ENCODE data around the gene NPHP4.

Gene NPHP4

DNA sequence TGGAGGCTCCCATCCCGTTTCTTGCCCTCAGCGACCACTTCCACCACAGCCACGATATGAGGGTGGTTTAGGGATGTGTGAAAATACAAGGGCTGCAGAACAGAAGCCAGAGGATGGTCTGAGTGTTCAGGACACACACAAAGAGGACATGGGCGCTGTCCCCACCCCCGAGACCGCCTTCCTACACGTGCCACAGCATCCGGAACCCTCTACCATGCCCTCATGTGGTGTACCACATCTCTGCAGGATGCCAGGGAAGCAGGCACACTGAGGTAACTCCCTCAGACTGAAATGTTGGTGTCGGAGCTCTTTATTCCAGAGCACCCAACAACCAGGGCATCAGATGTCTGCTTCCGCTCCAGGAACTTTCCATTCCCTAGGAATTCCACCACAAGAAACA, 23.1 kb downstream of the NPHP4 start:
- no peak for DNase-seq

GRCh38 chr1:5968161-5968736, 24.0 kb downstream of the NPHP4 start:
- DNase-seq: no peak

DNA sequence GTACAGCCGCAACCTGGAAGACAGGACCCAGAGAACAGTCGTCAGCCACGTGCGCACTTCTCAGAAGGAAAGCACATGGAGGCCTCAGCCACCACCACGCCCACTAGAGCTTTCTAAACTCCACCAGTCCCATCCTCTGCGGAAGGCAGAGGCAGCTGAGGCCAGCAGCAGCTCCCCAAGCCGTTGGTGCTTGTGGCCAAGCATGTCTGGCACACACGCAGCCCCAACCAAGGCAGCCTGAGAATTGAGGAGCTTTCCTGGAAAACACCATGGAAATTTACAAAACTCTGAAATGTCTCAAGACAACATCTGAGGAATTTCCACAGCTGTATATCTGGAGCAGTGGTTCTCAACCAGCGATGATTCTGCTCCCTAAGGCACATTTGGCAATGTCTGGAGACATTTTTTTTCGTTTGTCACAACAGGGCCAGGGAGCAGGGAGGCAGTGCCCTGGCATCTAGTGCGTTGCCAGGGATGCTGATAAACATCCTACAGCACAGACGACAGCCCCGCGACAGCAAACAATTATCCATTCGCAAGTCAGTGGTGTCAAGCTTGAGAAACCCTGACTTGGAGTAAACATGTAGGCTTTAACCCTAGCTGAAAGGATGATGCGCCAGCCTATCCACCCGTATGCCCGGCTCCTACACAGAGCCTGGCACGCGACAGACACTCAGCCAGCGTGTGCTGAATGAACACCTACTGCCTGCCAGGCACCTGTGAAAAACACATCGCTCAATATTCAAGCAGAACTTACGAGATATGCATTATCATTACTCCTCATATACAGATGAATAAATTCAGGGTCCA, 24.7 kb downstream of the NPHP4 start:
- no peak for DNase-seq

DNA sequence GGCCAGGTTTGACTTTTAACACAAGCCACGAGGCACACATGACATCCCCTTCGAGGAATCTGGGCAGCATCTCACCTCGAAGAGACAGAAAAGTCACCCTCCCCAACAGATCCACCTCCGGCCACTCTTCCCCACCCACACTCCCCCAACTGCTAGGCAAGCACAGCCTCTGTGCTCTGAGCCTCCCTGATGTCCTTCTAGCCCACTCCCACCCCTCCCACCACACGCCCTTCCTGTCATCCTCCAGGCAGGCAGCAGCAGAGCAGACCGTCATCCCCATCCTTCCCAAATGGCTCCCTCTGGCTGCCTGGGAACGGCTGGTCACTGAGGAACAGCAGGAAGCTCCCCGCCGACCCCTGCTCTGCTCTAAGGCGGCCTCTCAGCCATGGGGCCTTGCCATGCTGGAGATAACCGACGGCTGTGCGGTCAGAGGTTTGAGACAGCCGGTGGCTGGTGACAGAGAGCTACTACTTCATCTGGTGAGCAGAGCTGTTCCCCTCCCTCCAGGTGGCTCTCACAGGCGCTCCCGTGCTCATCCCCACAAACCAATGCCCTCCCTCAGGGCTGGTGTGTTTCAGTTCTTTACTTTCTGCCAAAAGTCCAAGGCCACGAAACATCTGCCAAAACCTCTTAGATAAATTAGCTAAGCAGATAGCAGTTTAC, 25.6 kb downstream of the NPHP4 start:
- DNase-seq: no peak

DNA sequence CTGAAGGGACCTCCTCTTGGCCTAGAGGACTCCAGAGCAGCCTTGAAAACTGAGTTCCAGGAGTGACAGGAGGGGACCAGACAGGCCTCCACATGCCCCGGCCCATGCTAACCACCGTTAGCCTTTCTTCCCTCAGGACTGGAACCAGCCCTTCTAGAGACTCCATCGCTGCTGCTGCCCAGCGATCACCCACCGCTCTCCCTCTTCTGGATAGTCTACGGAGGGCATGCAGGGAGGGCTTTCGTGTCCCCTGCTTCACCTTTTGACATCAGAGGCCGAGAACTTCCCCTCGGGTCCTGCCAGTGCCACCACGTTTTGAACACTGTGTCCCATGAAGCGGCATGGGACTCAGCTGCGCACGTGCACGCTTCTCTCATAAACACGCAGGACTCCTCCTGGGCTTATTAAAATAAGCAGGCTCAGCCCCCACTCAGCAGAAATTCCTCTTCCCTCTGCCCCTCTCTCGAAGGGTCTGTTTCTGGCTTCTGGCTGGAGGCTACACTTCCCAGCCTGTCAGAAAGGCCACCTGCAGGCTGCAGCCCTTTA, 26.6 kb downstream of the NPHP4 start:
- DNase-seq: no peak

- no peak for DNase-seq
These were observed 29.7 kb downstream of the NPHP4 start for GRCh38 chr1:5962265-5963105.

- DNase-seq: no peak
These were observed 30.6 kb downstream of the NPHP4 start for GRCh38 chr1:5961601-5962000.

- no peak for DNase-seq
These were observed 31.9 kb downstream of the NPHP4 start for GRCh38 chr1:5960336-5960735.

DNA sequence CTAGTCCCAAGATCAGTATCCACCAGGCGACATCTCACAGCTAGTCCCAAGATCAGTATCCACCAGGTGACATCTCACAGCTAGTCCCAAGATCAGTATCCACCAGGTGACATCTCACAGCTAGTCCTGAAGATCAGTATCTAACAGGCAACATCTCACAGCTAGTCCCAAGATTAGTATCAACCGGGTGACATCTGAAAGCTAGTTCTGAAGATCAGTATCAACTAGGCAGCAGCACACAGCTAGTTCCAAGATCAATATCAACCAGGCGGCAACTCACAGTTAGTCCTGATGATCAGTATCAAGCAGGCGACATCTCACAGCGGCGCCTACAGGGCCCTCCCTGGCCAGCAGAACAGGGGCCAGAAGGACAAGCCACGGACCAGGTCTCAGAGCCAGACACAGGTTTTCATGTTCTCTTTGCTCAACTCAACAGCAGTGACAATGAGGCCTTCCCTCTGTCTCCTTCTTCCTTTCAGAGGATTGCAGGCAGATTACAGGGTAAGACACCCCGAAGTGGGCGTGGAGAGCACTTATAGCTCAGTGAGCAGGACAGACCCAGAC, 32.5 kb downstream of the NPHP4 start:
- no peak for DNase-seq

- DNase-seq: no peak
These were observed 33.1 kb downstream of the NPHP4 start for GRCh38 chr1:5959087-5959486.

- DNase-seq: no peak
These were observed 36.0 kb downstream of the NPHP4 start for GRCh38 chr1:5956022-5956830.

DNA sequence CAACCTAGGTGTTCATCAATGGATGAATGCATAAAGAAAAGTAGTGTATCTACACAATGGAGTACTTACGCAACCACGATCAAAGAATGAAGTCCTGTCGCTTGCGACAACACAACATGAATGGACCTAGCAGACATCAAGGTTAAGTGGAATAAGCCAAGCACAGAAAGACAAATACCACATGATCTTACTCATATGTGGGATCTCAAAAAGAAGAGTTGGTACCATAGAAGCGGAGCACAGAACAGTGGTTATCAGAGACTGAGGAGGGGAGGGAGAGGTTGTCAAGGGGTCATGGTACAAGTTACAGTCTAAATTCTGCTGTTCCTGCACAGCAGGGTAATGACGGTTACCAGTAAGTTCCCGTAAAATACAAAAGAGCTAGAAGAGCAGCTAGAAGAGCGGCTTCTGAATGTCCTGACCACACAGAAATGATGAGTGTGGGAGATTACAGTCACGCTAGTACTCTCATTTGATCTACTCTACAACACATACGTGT, 36.7 kb downstream of the NPHP4 start:
- DNase-seq: no peak

DNA sequence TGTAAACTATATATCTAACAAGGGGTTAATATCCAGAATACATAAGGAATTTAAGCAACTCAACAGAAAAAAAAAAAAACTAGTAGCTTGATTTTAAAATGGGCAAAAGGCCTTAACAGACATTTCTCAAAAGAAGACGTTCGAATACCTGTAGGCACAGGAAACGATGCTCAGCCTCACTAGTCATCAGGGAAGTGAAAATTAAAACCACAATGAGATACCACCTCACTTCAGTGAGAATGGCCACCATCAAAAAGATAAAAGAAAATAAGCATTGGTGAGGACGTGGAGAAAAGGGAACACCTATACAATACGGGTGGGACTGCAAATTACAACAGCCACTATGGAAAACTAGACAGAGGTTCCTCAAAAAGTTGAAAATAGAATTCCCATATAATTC, 37.3 kb downstream of the NPHP4 start:
- no peak for DNase-seq

DNA sequence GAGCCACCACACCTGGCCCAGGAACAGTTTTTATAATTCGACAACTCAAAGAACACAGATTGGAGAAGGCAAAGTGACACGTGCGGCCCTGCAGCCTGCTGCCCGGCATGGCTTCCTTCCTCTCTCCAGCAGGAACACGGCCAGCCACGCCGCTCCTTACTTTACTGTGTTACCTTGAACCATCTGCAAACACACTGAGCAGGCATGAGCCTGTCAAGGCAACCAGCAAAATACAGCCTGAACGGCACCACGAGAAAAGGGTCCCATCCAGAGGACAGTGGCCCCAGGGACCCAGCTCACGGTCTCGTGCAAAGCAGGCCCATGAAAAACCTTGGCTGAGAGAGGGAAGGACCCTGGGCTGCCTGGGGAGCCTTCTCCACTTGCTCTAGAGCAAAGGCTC, 38.8 kb downstream of the NPHP4 start:
- no peak for DNase-seq

DNA sequence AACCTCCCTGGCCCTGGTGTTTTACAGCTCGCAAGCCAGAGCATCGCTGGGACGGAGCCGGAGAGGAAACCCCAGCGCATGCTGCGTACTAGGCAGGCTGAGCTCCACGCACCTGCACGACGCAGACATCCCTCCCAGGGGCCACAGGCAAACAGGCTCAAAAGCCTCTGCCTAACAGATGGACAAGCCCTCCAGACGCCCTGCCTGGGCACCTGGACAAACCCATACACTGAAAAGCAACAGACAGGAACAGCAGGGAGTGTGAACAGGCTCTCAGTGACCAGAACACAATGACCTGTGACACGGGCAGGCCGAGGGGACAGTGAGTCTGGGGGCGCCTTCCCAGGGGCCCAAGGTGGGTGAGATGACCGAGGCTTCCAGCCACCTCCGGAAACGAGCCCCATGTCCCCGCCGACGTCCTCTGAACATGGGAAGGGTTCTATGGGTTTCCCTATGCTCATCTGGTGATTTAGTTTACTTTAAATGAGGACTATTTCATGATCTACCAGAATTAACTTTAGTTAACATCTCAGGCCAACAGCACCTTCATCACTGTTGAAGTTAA, 40.3 kb downstream of the NPHP4 start:
- no peak for DNase-seq

DNA sequence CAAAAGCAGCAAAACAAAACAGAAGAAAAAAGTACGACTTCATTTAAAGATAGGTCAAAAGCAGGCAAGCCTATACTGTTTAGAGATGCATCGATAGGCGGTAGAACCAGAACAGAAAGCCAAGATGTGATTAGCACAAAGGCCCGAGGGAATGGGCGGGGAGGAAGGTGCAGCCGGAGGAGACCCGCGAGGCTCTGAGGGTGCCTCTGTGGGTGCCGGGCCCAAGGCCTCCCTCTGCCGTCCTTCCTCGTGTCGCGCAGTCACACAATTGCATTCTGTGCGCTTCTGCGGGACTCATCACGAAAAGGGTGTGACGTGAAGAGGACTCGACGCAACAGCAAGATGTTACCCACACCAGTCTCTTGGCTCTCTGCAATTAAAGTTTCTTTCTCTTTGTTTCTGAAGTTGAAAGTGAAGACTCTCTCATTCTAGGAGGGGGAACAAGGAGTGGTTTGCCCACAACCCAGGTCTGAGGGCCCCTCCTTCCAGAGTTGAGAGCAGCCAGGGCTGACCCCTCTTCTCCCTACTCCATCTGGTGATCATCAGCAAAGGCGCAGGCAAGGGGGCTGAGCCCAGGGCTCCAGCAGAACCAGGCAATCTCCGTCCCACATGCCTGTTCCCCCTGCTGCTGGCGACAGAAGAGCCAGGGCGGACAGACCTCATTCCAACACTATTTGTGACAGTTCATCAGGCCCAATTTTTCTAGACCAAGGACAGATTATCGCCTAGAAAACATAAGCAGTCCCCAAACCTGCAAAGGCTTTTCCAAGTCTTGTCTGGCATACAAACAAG, 41.0 kb downstream of the NPHP4 start:
- no peak for DNase-seq

- DNase-seq: no peak
These were observed 41.9 kb downstream of the NPHP4 start for GRCh38 chr1:5950201-5950895.

DNA sequence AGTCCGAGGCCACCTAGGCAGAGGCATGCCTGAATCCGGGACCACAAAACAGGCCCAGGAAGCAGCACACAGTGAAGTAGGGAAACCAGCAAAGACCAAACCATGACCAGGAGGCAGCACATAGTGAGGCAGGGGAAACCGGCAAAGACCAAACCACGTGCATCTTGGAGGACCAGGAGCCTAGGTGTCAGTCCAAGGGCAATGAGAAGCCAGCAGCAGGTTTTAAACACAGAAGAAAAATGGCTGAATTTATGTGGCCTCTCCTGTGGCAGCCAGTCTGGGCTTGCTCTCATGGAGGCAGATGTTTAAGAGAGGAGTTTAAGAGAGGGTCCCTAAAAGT, 42.5 kb downstream of the NPHP4 start:
- no peak for DNase-seq

- DNase-seq: no peak
These were observed 43.0 kb downstream of the NPHP4 start for GRCh38 chr1:5949085-5949760.

Measured in stimulated activated naive CD4-positive, alpha-beta T cell (primary cell).